Measurements from ENCODE around the gene MED13L. TPM values are rescaled to one million over a fixed set of nuclear protein-coding genes. Genes with fewer than 3 reads are reported as not detected.

Gene MED13L
- total RNA-seq, 2 experiments from 2014 or later, result 68.3 to 71.8 TPM

DNA sequence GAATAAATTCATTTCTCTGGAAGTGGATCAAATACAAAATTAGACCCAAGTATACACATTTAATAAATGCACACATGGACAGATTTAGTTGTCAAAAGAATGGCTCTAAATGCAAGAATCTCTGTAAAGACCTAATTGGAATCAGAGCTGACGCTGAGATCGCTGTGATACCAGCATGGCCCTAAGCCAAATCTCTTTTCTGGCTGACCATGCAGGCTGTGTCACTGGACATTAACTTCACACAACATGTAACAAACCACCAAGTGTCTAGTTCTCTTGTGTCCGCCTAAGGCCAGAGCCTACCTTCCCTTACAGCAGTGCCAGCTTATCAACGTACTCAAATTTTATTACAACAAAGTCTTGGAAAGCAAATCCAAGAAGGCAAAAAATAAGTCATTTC, 127.5 kb downstream of the MED13L start:
- DNase-seq, result no peak
- ChIA-PET CTCF (interaction anchor here (1.0 kb wide), 1 partner anchor 8 kb away, joined by 3 read pairs; no protein-coding TSS in a partner anchor), POLR2A (no interaction called here)
- Mint-ChIP-seq H3K36me3 (ENCODE audit: low read depth) (no peaks in the 10 kb centered on the region), H3K9me3 (no peaks in the 10 kb centered on the region), H3K27ac (no peak overlapping the region), H3K4me1 (peaks cover 7% of the 10 kb centered on the region), H3K27me3 (no peaks in the 10 kb centered on the region), H3K4me3 (no peak overlapping the region)

DNA sequence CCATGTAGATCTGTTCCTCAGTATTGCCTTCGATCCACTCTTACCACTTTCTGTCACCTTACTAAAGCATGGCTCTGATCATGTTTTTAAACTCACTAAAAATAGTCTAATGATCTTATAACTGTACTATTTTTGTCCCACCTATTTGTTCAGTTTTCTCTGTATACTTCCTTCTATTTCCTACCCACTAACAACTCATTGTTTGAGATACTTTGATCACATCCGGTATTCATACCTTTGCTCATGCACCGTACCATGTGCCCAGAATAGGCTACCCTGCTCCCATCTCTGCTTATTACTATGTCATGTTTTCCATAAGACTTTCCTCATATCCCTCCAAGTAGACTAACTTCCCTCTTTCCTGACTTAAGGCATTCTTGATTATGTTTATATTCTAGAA, 128.6 kb downstream of the MED13L start:
- Mint-ChIP-seq H3K36me3 (ENCODE audit: low read depth) (no peaks in the 10 kb centered on the region), H3K4me1 (peaks cover 19% of the 10 kb centered on the region), H3K27me3 (no peaks in the 10 kb centered on the region), H3K4me3 (no peak overlapping the region), H3K27ac (no peak overlapping the region), H3K9me3 (no peaks in the 10 kb centered on the region)
- no peak for DNase-seq
- ChIA-PET POLR2A (no interaction called here), CTCF (no interaction called here)

DNA sequence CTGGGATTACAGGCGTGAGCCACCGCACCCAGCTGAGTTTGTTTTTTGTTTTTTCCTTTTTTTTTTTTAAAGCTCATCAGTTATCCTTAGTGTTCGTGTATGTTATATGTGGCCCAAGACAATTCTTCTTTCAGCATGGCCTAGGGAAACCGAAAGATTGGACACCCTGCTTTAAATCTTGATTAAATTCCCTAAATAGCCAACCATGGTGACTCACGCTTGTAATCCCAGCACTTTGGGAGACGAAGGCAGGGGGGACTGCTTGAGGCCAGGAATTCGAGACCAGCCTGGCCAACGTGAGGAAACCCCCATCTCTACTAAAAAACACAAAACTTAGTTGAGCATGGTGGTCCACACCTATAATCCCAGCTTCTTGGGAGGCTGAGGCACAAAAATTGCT, 131.1 kb downstream of the MED13L start:
- ChIA-PET CTCF (interaction anchor here (1.0 kb wide), 1 partner anchor 10 kb away, joined by 4 read pairs; no protein-coding TSS in a partner anchor), POLR2A (interaction anchor here (0.6 kb wide), 1 partner anchor 39 kb away, joined by 4 read pairs; no protein-coding TSS in a partner anchor)
- Mint-ChIP-seq H3K36me3 (ENCODE audit: low read depth) (no peaks in the 10 kb centered on the region), H3K4me1 (peaks cover 37% of the 10 kb centered on the region), H3K4me3 (no peak overlapping the region), H3K27ac (no peak overlapping the region), H3K9me3 (no peaks in the 10 kb centered on the region), H3K27me3 (no peaks in the 10 kb centered on the region)
- no peak for DNase-seq

DNA sequence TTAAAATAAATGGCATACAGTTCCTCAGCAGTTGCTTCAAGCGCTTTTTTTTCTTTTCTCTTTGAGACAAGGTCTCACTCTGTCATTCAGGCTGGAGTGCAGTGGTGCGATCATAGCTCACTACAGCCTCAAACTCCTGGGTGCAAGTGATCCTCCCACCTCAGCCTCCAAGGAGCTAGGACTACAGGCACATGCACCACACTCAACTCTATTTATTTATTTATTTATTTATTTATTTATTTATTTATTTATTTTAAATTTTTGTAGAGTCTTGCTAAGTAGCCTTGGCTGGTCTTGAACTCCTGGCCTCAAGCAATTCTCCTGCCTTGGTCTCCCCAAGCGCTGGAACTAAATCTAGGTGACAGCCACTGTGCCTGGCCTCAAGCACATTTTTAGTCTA, 132.0 kb downstream of the MED13L start:
- Mint-ChIP-seq H3K9me3 (no peaks in the 10 kb centered on the region), H3K4me1 (peaks cover 37% of the 10 kb centered on the region), H3K36me3 (ENCODE audit: low read depth) (no peaks in the 10 kb centered on the region), H3K4me3 (no peak overlapping the region), H3K27ac (no peak overlapping the region), H3K27me3 (no peaks in the 10 kb centered on the region)
- POLR2A ChIA-PET, result no interaction called here
- CTCF ChIA-PET, result no interaction called here
- no peak for DNase-seq

DNA sequence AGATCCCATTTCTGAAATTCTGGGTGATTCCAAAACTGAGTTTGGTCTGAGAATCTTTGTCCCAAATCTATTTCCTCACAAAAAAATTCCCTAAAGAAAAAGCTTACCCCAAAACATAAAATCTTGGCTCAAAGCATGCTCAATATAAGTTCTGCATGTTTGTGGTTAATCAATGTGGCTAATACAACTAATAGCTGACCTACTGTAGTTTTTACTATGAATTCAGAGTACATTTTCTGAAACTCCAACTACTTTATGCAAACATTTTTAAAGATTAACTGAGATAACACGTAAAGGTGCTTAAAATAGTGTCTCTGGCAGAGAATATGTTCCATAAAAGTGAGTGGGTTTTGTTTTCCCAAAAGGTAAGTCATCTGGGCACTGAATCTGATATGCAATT, 133.1 kb downstream of the MED13L start:
- Mint-ChIP-seq H3K4me3 (no peak overlapping the region), H3K4me1 (peaks cover 43% of the 10 kb centered on the region), H3K36me3 (ENCODE audit: low read depth) (no peaks in the 10 kb centered on the region), H3K9me3 (no peaks in the 10 kb centered on the region), H3K27me3 (no peaks in the 10 kb centered on the region), H3K27ac (no peak overlapping the region)
- no peak for DNase-seq
- ChIA-PET POLR2A (interaction anchor here (1.1 kb wide), 1 partner anchor 11 kb away, joined by 3 read pairs; no protein-coding TSS in a partner anchor), CTCF (interaction anchor here (0.8 to 1.5 kb wide), 3 partner anchors 25 to 92 kb away, joined by 3 to 6 read pairs (median 4); no protein-coding TSS in a partner anchor)

DNA sequence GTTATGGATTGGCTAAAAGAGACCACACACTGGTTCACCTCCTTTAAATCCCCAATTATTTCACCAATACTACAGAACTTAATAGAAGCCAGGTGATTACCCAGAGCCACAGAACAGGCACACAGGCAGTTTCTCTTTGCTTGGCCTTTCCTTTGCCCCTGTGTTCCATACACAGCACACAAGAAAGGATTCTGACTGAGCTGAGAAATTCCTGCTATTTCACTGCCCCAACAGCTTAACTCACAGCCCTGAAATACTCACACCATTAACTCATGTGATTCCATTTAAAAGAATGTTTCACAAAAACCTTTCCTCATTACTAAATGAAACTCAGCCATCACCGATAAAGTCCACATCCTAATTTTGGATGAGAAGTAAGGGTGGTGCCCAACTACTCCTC, 133.6 kb downstream of the MED13L start:
- peaks cover 42% of the 10 kb centered on the region for H3K4me1 Mint-ChIP-seq
- peak overlapping the region; percentile 34 for H3K27ac Mint-ChIP-seq
- no peaks in the 10 kb centered on the region for H3K9me3 Mint-ChIP-seq
- no peaks in the 10 kb centered on the region for H3K36me3 Mint-ChIP-seq (ENCODE audit: low read depth)
- ChIA-PET POLR2A (interaction anchor here (1.1 kb wide), 1 partner anchor 10 kb away, joined by 3 read pairs; no protein-coding TSS in a partner anchor), CTCF (interaction anchor here (0.8 to 1.5 kb wide), 4 partner anchors 25 to 456 kb away, joined by 3 to 6 read pairs (median 4); no protein-coding TSS in a partner anchor)
- no peak overlapping the region for H3K4me3 Mint-ChIP-seq
- no peak for DNase-seq
- no peaks in the 10 kb centered on the region for H3K27me3 Mint-ChIP-seq

DNA sequence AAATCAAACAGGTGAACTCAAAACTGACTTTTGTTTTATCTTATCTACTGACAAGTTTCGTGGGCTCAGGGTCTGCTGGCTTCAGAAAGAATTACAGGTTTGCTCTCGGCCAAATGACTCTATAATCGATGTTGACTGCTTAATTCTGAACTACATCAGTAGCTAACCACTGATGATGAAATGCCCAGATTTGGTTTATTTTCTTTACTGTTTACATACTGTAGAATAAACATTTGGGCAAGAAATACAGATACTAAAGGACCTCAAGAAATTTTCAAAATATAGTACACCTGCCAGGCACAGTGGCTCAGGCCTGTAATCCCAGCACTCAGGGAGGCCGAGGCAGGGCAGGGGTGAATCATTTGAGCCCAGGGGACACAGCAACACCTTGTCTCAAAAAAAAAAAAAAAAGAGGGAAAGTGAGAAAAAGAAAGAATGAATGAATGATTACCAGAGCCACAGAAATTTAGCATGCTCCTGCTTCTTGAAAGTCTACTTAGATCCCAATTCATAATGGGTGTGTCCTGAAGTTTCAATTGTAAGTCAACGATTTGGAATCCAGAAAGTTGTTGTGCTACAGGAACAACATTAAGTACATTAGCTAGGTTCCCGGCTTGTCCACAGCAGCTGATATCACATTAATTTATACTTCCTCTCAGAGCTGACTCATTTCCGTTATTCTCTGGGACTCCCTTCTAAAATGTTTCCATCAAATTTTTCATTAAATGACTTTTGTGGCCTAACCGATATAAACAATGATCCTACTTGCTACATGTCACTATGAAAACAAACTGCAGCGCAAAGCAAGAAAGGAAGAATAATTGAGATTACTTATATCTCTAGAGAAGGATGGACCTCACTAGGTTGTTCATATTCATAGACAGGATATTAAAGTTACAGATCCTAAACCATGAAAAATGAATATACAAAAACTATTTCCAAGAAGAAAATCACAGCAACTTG, 134.3 kb downstream of the MED13L start:
- H3K4me1 Mint-ChIP-seq, result peaks cover 45% of the 10 kb centered on the region
- ChIA-PET POLR2A (interaction anchor here (1.1 to 1.3 kb wide), 3 partner anchors 10 to 452 kb away, joined by 3 to 5 read pairs (median 3); no protein-coding TSS in a partner anchor), CTCF (interaction anchor here (0.8 to 2.1 kb wide), 6 partner anchors 24 to 457 kb away, joined by 3 to 12 read pairs (median 4); partner anchors contain the start of gene MAP1LC3B2)
- H3K4me3 Mint-ChIP-seq, result no peak overlapping the region
- no peaks in the 10 kb centered on the region for H3K9me3 Mint-ChIP-seq
- H3K27me3 Mint-ChIP-seq, result no peaks in the 10 kb centered on the region
- no peak for DNase-seq
- no peaks in the 10 kb centered on the region for H3K36me3 Mint-ChIP-seq (ENCODE audit: low read depth)
- H3K27ac Mint-ChIP-seq, result peak overlapping the region; percentile 34

DNA sequence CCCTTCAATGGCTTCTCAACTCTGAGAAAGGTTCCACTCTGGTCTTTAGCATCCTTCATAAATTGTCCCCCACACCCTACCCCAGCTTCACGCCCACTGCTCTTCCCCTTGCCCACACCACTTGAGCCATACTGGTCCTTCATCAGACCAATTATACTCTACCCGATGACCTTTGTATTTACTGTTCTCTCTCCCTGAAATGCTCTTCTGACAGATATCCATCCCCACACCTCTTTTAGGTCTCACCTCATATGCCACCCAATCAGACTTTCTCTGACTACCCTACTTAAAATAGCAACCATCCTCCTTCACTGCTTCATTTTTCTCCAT, 135.7 kb downstream of the MED13L start:
- Mint-ChIP-seq H3K4me1 (peaks cover 55% of the 10 kb centered on the region), H3K27ac (no peak overlapping the region)

DNA sequence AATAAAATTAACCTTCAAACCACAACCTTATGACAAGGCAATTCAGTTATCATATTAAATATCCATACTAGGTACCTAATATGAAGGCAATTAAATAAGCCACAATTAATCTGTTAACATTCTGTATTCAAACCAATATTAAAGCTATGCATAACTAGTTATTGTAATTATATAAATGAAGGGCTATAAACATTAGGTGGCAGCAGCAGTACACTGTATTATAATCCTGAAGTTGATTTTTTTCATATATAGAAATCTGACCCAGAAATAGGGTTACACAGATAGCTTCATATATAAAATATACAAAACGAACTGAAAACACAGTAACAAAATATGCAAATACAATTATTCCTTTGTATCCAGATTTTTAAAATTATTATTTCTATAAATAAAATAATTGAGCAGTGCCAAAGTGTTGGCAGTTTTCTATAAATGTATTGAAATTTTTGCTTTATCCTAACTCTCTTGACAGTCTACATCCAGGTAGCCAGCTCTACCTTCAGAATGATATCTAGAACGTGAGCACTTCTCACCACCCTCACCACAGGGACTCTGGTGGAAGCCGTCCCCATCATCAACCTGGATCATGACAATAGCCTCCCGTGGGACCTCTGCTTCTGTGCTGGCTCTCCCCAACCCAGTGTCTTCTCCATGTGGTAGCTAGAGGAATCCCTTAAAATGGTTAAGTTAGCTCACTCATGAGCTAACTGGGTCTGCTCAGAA, 136.2 kb downstream of the MED13L start:
- Mint-ChIP-seq H3K9me3 (no peaks in the 10 kb centered on the region), H3K27ac (no peak overlapping the region), H3K4me1 (peaks cover 59% of the 10 kb centered on the region), H3K4me3 (no peak overlapping the region), H3K36me3 (ENCODE audit: low read depth) (no peaks in the 10 kb centered on the region), H3K27me3 (no peaks in the 10 kb centered on the region)
- POLR2A ChIA-PET, result interaction anchor here (0.9 kb wide), 1 partner anchor 33 kb away, joined by 3 read pairs; no protein-coding TSS in a partner anchor
- no peak for DNase-seq
- CTCF ChIA-PET, result interaction anchor here (0.7 to 2.5 kb wide), 9 partner anchors 9 to 568 kb away, joined by 3 to 12 read pairs (median 3); no protein-coding TSS in a partner anchor

More for the DNA sequence above, 135.7 kb downstream of the MED13L start:
- Mint-ChIP-seq H3K4me3 (no peak overlapping the region), H3K27me3 (no peaks in the 10 kb centered on the region), H3K36me3 (ENCODE audit: low read depth) (no peaks in the 10 kb centered on the region), H3K9me3 (no peaks in the 10 kb centered on the region)
- CTCF ChIA-PET, result interaction anchor here (0.7 to 2.5 kb wide), 7 partner anchors 8 to 567 kb away, joined by 3 to 12 read pairs (median 4); no protein-coding TSS in a partner anchor
- POLR2A ChIA-PET, result interaction anchor here (1.2 to 1.3 kb wide), 2 partner anchors 135 to 453 kb away, joined by 3 to 5 read pairs; no protein-coding TSS in a partner anchor
- DNase-seq, result no peak

DNA sequence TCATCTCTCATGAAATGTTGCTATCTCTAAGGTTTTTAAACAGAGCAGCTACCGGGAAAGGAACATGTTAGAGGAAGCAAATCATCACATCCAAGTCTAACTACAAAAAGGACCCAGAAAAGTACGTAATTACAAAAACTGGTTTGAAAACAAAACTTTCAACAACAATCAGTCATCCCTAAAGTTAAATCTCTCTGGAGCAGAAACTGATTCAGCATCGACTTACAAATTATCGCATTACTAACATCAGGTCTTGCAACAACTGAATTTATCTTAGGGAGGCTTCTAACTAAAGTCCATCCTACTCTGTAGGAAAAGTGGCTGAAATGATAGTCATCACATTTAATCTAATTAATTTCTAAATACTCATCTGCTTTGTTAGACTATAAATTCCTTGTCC, 137.0 kb downstream of the MED13L start:
- CTCF ChIA-PET, result interaction anchor here (0.8 to 2.5 kb wide), 6 partner anchors 96 to 569 kb away, joined by 3 to 12 read pairs (median 4); no protein-coding TSS in a partner anchor
- H3K27ac Mint-ChIP-seq, result no peak overlapping the region
- no peak for DNase-seq
- peaks cover 65% of the 10 kb centered on the region for H3K4me1 Mint-ChIP-seq
- H3K4me3 Mint-ChIP-seq, result no peak overlapping the region
- H3K36me3 Mint-ChIP-seq (ENCODE audit: low read depth), result no peaks in the 10 kb centered on the region
- H3K27me3 Mint-ChIP-seq, result no peaks in the 10 kb centered on the region
- POLR2A ChIA-PET, result interaction anchor here (0.9 kb wide), 1 partner anchor 33 kb away, joined by 3 read pairs; no protein-coding TSS in a partner anchor
- no peaks in the 10 kb centered on the region for H3K9me3 Mint-ChIP-seq

DNA sequence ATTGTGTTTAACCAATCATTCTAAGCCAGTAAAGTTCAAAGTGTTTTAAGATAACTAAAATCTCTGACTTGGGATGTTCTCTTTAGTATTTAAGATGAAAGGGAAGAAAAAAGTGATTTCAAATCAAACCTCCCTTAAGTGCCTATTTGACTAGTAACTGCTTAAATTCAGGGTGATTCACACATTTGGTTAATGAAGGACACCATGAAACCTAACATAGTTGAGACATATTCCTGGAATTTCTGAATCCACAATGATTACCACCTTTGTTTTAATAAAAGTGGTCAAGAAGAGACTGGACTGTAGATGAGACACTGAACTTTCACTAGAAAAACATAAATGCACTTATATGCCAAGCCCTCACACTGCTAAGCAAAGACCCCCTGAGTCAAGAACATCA, 138.7 kb downstream of the MED13L start:
- H3K36me3 Mint-ChIP-seq (ENCODE audit: low read depth), result no peaks in the 10 kb centered on the region
- H3K27me3 Mint-ChIP-seq, result no peaks in the 10 kb centered on the region
- no peaks in the 10 kb centered on the region for H3K9me3 Mint-ChIP-seq
- no peak overlapping the region for H3K4me3 Mint-ChIP-seq
- ChIA-PET POLR2A (no interaction called here), CTCF (no interaction called here)
- no peak overlapping the region for H3K27ac Mint-ChIP-seq
- no peak for DNase-seq
- peaks cover 65% of the 10 kb centered on the region for H3K4me1 Mint-ChIP-seq

DNA sequence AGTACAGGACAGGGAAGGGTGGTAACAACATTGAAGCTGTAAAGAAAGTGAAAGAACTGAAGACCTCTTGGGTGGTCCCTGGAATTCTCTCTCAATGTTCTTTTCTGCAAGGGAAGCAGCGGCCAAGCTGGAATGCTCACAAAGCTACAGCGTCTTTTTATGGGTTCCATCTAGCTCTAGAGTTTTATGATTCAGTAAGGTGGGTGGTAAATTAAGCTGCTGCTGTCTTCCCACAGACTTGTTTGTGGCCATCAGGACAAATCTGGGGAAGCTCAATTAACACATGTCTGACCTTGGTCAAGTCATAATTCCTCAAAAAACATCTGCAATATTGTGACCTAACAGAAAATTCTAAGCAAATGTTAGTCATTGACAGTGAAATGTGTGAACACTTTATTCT, 139.1 kb downstream of the MED13L start:
- H3K36me3 Mint-ChIP-seq (ENCODE audit: low read depth), result no peaks in the 10 kb centered on the region
- H3K27ac Mint-ChIP-seq, result no peak overlapping the region
- no peaks in the 10 kb centered on the region for H3K9me3 Mint-ChIP-seq
- DNase-seq, result no peak
- CTCF ChIA-PET, result no interaction called here
- no peaks in the 10 kb centered on the region for H3K27me3 Mint-ChIP-seq
- peaks cover 65% of the 10 kb centered on the region for H3K4me1 Mint-ChIP-seq
- no peak overlapping the region for H3K4me3 Mint-ChIP-seq
- POLR2A ChIA-PET, result no interaction called here

Measured in activated CD4-positive, alpha-beta memory T cell treated with anti-CD3 and anti-CD28 coated beads, Interleukin-2, amount 10 ng/mL, durations not matched to agents 7 days and 5 days (primary cell).